ENCODE measurements around the gene RNF166. TPM values are rescaled to one million over a fixed set of nuclear protein-coding genes. Genes with fewer than 3 reads are reported as not detected.

The RNF166 gene
- total RNA-seq, 1 experiment from 2014 or later, result 17.5 TPM

GRCh38 chr16:88649195-88649923 lies 56.8 kb downstream of the RNF166 start:
- Mint-ChIP-seq H3K9me3 (ENCODE audit: unreplicated experiment) (no peaks in the 10 kb centered on the region), H3K36me3 (ENCODE audit: insufficient read depth, unreplicated experiment) (peaks cover 2% of the 10 kb centered on the region), H3K4me1 (ENCODE audit: insufficient read depth, unreplicated experiment) (no peaks in the 10 kb centered on the region), H3K27me3 (ENCODE audit: insufficient read depth, unreplicated experiment) (no peaks in the 10 kb centered on the region), H3K4me3 (ENCODE audit: unreplicated experiment) (no peak overlapping the region), H3K27ac (ENCODE audit: low read depth, unreplicated experiment) (no peak overlapping the region)
- BruUV-seq (replicated peaks), result no TSS peak
- DNase-seq (ENCODE audit: unreplicated experiment), result no peak
- ChIA-PET CTCF (no interaction called here), POLR2A (interaction anchor here (0.7 to 0.9 kb wide), 2 partner anchors 11 to 13 kb away, joined by 3 read pairs; partner anchors contain the start of gene MVD)
- no peak for TF ChIP-seq CTCF (IDR thresholded peaks at IDR 0.05; ENCODE audit: unreplicated experiment)
- intact Hi-C loops (cut with micrococcal nuclease), result no loop called here

- Mint-ChIP-seq H3K36me3 (ENCODE audit: insufficient read depth, unreplicated experiment) (no peaks in the 10 kb centered on the region), H3K27me3 (ENCODE audit: insufficient read depth, unreplicated experiment) (no peaks in the 10 kb centered on the region), H3K4me3 (ENCODE audit: unreplicated experiment) (no peak overlapping the region), H3K9me3 (ENCODE audit: unreplicated experiment) (no peaks in the 10 kb centered on the region), H3K4me1 (ENCODE audit: insufficient read depth, unreplicated experiment) (no peaks in the 10 kb centered on the region), H3K27ac (ENCODE audit: low read depth, unreplicated experiment) (no peak overlapping the region)
- BruUV-seq (replicated peaks), result no TSS peak
- ChIA-PET CTCF (interaction anchor here (0.6 kb wide), 2 partner anchors 164 to 1021 kb away, joined by 3 read pairs; partner anchors contain the start of gene APRT), POLR2A (no interaction called here)
- no peak for DNase-seq (ENCODE audit: unreplicated experiment)
- TF ChIP-seq CTCF (IDR thresholded peaks at IDR 0.05; ENCODE audit: unreplicated experiment), result no peak
- intact Hi-C loops (cut with micrococcal nuclease), result no loop called here
These were observed 58.8 kb downstream of the RNF166 start for GRCh38 chr16:88647178-88648070.

Small RNA genes lying within 50 kb of the gene (microRNA-seq; reads per million reads assigned to microRNA genes)
- gene MIR4722, result 1.2 reads per million

Other genes with a start within 250 kb of the RNF166 start
- 34.4 and 40.5 TPM in 2 replicates for gene ZC3H18, start 136.0 kb downstream of the RNF166 start, total RNA-seq (2022)
- not detected in 2 replicates for gene IL17C, start 67.8 kb downstream of the RNF166 start, total RNA-seq (2022)
- gene CYBA, start 55.4 kb downstream of the RNF166 start, total RNA-seq (2022), result 0.54 and 0.84 TPM in 2 replicates
- gene MVD, start 43.3 kb downstream of the RNF166 start, total RNA-seq (2022), result 30.3 and 32.4 TPM in 2 replicates
- not detected in 2 replicates for gene SNAI3, start 19.9 kb downstream of the RNF166 start, total RNA-seq (2022)
- gene CTU2, start 95 bp upstream of the RNF166 start, total RNA-seq (2022), result 26.9 and 40.8 TPM in 2 replicates
- gene PIEZO1, start 78.8 kb upstream of the RNF166 start, total RNA-seq (2022), result 193 and 195 TPM in 2 replicates
- gene CDT1, start 97.4 kb upstream of the RNF166 start, total RNA-seq (2022), result 5.3 and 16.6 TPM in 2 replicates
- gene APRT, start 105.5 kb upstream of the RNF166 start, total RNA-seq (2022), result 231 and 248 TPM in 2 replicates
- gene GALNS, start 150.5 kb upstream of the RNF166 start, total RNA-seq (2022), result 26.0 and 31.6 TPM in 2 replicates
- 35.6 and 42.6 TPM in 2 replicates for gene TRAPPC2L, start 150.7 kb upstream of the RNF166 start, total RNA-seq (2022)
- gene PABPN1L, start 160.3 kb upstream of the RNF166 start, total RNA-seq (2022), result not detected in 2 replicates

All from MCF 10A (cell line).